ENCODE data around the gene EIF4A3.

The EIF4A3 gene

GRCh38 chr17:80182845-80183223, 35.9 kb upstream of the EIF4A3 start:
- H3K27me3 ChIP-seq (ENCODE audit: insufficient read depth, low read length, poor library complexity), result peaks cover 8% of the 10 kb centered on the region
- ATAC-seq (ENCODE audit: insufficient read depth, low read depth), result no peak
- DNase-seq, result no peak
- TF ChIP-seq CTCF (IDR thresholded peaks at IDR 0.05; ENCODE audit: borderline replicate concordance, extremely low read depth, low read length, poor library complexity, severe bottlenecking) (no peak), EZH2 (IDR thresholded peaks at IDR 0.05; ENCODE audit: borderline replicate concordance, low read depth, low read length, severe bottlenecking) (no peak)
- no peak overlapping the region for H2AFZ ChIP-seq (ENCODE audit: low read depth, low read length)
- no peaks in the 10 kb centered on the region for H3K79me2 ChIP-seq (ENCODE audit: insufficient read depth, low read length)
- no peak overlapping the region for H3K4me2 ChIP-seq (ENCODE audit: insufficient read depth, low read length)
- H3K4me3 ChIP-seq (ENCODE audit: low read depth in 1 of 2, low read length in 2 of 2), result no peak overlapping the region
- no peaks in the 10 kb centered on the region for H3K9me3 ChIP-seq (ENCODE audit: insufficient read depth, low read length, severe bottlenecking)
- H3K9ac ChIP-seq (ENCODE audit: low read depth, low read length), result no peak overlapping the region
- peaks cover 3% of the 10 kb centered on the region; the same call in 1 of the 2 replicates for H4K20me1 ChIP-seq (ENCODE audit: insufficient read depth, low read length)
- H3K4me1 ChIP-seq (ENCODE audit: insufficient read depth, low read length), result no peaks in the 10 kb centered on the region
- H3K27ac ChIP-seq (ENCODE audit: low read length), result no peak overlapping the region
- no peaks in the 10 kb centered on the region for H3K36me3 ChIP-seq (ENCODE audit: insufficient read depth, low read length)

GRCh38 chr17:80182118-80182844, 35.4 kb upstream of the EIF4A3 start:
- ATAC-seq (ENCODE audit: insufficient read depth, low read depth), result no peak
- Histone ChIP-seq H2AFZ (ENCODE audit: low read depth, low read length) (no peak overlapping the region), H3K4me2 (ENCODE audit: insufficient read depth, low read length) (no peak overlapping the region), H3K79me2 (ENCODE audit: insufficient read depth, low read length) (no peaks in the 10 kb centered on the region), H3K4me3 (ENCODE audit: low read depth in 1 of 2, low read length in 2 of 2) (no peak overlapping the region), H3K9ac (ENCODE audit: low read depth, low read length) (no peak overlapping the region), H3K4me1 (ENCODE audit: insufficient read depth, low read length) (no peaks in the 10 kb centered on the region), H3K27me3 (ENCODE audit: insufficient read depth, low read length, poor library complexity) (peaks cover 9% of the 10 kb centered on the region), H4K20me1 (ENCODE audit: insufficient read depth, low read length) (peaks cover 3% of the 10 kb centered on the region; the same call in 1 of the 2 replicates), H3K27ac (ENCODE audit: low read length) (no peak overlapping the region), H3K36me3 (ENCODE audit: insufficient read depth, low read length) (no peaks in the 10 kb centered on the region), H3K9me3 (ENCODE audit: insufficient read depth, low read length, severe bottlenecking) (no peaks in the 10 kb centered on the region)
- no peak for DNase-seq
- TF ChIP-seq EZH2 (IDR thresholded peaks at IDR 0.05; ENCODE audit: borderline replicate concordance, low read depth, low read length, severe bottlenecking) (no peak), CTCF (IDR thresholded peaks at IDR 0.05; ENCODE audit: borderline replicate concordance, extremely low read depth, low read length, poor library complexity, severe bottlenecking) (no peak)

- Histone ChIP-seq H3K4me2 (ENCODE audit: insufficient read depth, low read length) (no peak overlapping the region), H3K27me3 (ENCODE audit: insufficient read depth, low read length, poor library complexity) (peaks cover 9% of the 10 kb centered on the region), H3K9me3 (ENCODE audit: insufficient read depth, low read length, severe bottlenecking) (no peaks in the 10 kb centered on the region), H3K27ac (ENCODE audit: low read length) (no peak overlapping the region), H3K79me2 (ENCODE audit: insufficient read depth, low read length) (no peaks in the 10 kb centered on the region), H3K9ac (ENCODE audit: low read depth, low read length) (no peak overlapping the region), H3K4me1 (ENCODE audit: insufficient read depth, low read length) (no peaks in the 10 kb centered on the region), H2AFZ (ENCODE audit: low read depth, low read length) (no peak overlapping the region), H4K20me1 (ENCODE audit: insufficient read depth, low read length) (no peaks in the 10 kb centered on the region), H3K36me3 (ENCODE audit: insufficient read depth, low read length) (no peaks in the 10 kb centered on the region), H3K4me3 (ENCODE audit: low read depth in 1 of 2, low read length in 2 of 2) (no peak overlapping the region)
- TF ChIP-seq EZH2 (IDR thresholded peaks at IDR 0.05; ENCODE audit: borderline replicate concordance, low read depth, low read length, severe bottlenecking) (no peak), CTCF (IDR thresholded peaks at IDR 0.05; ENCODE audit: borderline replicate concordance, extremely low read depth, low read length, poor library complexity, severe bottlenecking) (no peak)
- DNase-seq (no peak), ATAC-seq (ENCODE audit: insufficient read depth, low read depth) (no peak)
These were observed 34.5 kb upstream of the EIF4A3 start for GRCh38 chr17:80181431-80181830.

Data from DND-41 (cell line).